ENCODE data around the gene SENP1. TPM values are rescaled to one million over a fixed set of nuclear protein-coding genes. Genes with fewer than 3 reads are reported as not detected.

Gene SENP1
- total RNA-seq, 1 experiment from 2014 or later = 23.0 TPM

GRCh38 chr12:48050174-48050573 lies 55.7 kb downstream of the SENP1 start:
- ChIA-PET CTCF (interaction anchor here (0.7 kb wide), 1 partner anchor 139 kb away, joined by 6 read pairs; no protein-coding TSS in a partner anchor), POLR2A (ENCODE audit: unreplicated experiment) (no interaction called here)
- Histone ChIP-seq H3K4me2 (no peak overlapping the region), H3F3A (ENCODE audit: insufficient read depth, low read depth) (peaks cover 20% of the 10 kb centered on the region; the same call in 1 of the 2 replicates), H4K20me1 (ENCODE audit: insufficient read depth) (no peaks in the 10 kb centered on the region), H3K9me2 (ENCODE audit: insufficient read depth) (no peaks in the 10 kb centered on the region; the same call in 1 of the 2 replicates), H3K4me3 (no peak overlapping the region), H3K27me3 (ENCODE audit: insufficient read depth, low read depth) (no peaks in the 10 kb centered on the region), H3K9me3 (ENCODE audit: insufficient read depth, low read depth) (peaks cover 6% of the 10 kb centered on the region; the same call in 1 of the 2 replicates), H3K36me3 (ENCODE audit: low read depth) (peaks cover 10% of the 10 kb centered on the region; the same call in 1 of the 2 replicates), H3K27ac (no peak overlapping the region), H3K79me2 (ENCODE audit: low read depth) (no peaks in the 10 kb centered on the region), H2AFZ (no peak overlapping the region), H3K4me1 (replicated peaks; ENCODE audit: insufficient read depth) (peaks cover 29% of the 10 kb centered on the region)
- no peak for TF ChIP-seq CTCF (conservative IDR thresholded peaks at IDR 0.05)
- TF ChIP-seq EZH2 (IDR thresholded peaks at IDR 0.05; ENCODE audit: low read depth) = no peak
- DNase-seq = no peak
- intact Hi-C loops (cut with micrococcal nuclease; ENCODE audit: unreplicated experiment) = no loop called here
- no TSS peak for BruUV-seq (replicated peaks)

- Histone ChIP-seq H3K27me3 (ENCODE audit: insufficient read depth, low read depth) (no peaks in the 10 kb centered on the region), H3K36me3 (ENCODE audit: low read depth) (peaks cover 10% of the 10 kb centered on the region; the same call in 1 of the 2 replicates), H3K27ac (0 out of 2 replicates have a peak overlapping the region, but pooled peaks have one; percentile 13), H3K4me2 (peak overlapping the region; percentile 30), H3K4me1 (replicated peaks; ENCODE audit: insufficient read depth) (peaks cover 29% of the 10 kb centered on the region), H4K20me1 (ENCODE audit: insufficient read depth) (no peaks in the 10 kb centered on the region), H3K9me2 (ENCODE audit: insufficient read depth) (no peaks in the 10 kb centered on the region), H3K79me2 (ENCODE audit: low read depth) (no peaks in the 10 kb centered on the region), H3K9me3 (ENCODE audit: insufficient read depth, low read depth) (peaks cover 6% of the 10 kb centered on the region; the same call in 1 of the 2 replicates), H3K4me3 (no peak overlapping the region), H3F3A (ENCODE audit: insufficient read depth, low read depth) (peaks cover 16% of the 10 kb centered on the region; the same call in 1 of the 2 replicates), H2AFZ (no peak overlapping the region)
- ChIA-PET POLR2A (ENCODE audit: unreplicated experiment) (no interaction called here), CTCF (interaction anchor here (0.6 kb wide), 1 partner anchor 238 kb away, joined by 3 read pairs; no protein-coding TSS in a partner anchor)
- TF ChIP-seq EZH2 (IDR thresholded peaks at IDR 0.05; ENCODE audit: low read depth) (no peak), CTCF (conservative IDR thresholded peaks at IDR 0.05) (no peak)
- intact Hi-C loops (cut with micrococcal nuclease; ENCODE audit: unreplicated experiment) = no loop called here
- BruUV-seq (replicated peaks) = no TSS peak
- DNase-seq = no peak
Observed at GRCh38 chr12:48045965-48046518, 59.8 kb downstream of the SENP1 start.

- TF ChIP-seq EZH2 (IDR thresholded peaks at IDR 0.05; ENCODE audit: low read depth) (no peak), CTCF (conservative IDR thresholded peaks at IDR 0.05) (no peak)
- peaks cover 29% of the 10 kb centered on the region for H3K4me1 ChIP-seq (replicated peaks; ENCODE audit: insufficient read depth)
- peaks cover 16% of the 10 kb centered on the region; the same call in 1 of the 2 replicates for H3F3A ChIP-seq (ENCODE audit: insufficient read depth, low read depth)
- peaks cover 10% of the 10 kb centered on the region; the same call in 1 of the 2 replicates for H3K36me3 ChIP-seq (ENCODE audit: low read depth)
- peaks cover 6% of the 10 kb centered on the region; the same call in 1 of the 2 replicates for H3K9me3 ChIP-seq (ENCODE audit: insufficient read depth, low read depth)
- no peak overlapping the region for H3K4me3 ChIP-seq
- H3K27ac ChIP-seq = 0 out of 2 replicates have a peak overlapping the region, but pooled peaks have one; percentile 13
- ChIA-PET CTCF (no interaction called here), POLR2A (ENCODE audit: unreplicated experiment) (interaction anchor here (0.6 kb wide), 1 partner anchor 1783 kb away, joined by 3 read pairs; the partner anchor contains the start of gene NCKAP5L)
- intact Hi-C loops (cut with micrococcal nuclease; ENCODE audit: unreplicated experiment) = no loop called here
- H4K20me1 ChIP-seq (ENCODE audit: insufficient read depth) = no peaks in the 10 kb centered on the region
- no TSS peak for BruUV-seq (replicated peaks)
- no peaks in the 10 kb centered on the region for H3K9me2 ChIP-seq (ENCODE audit: insufficient read depth)
- no peak overlapping the region for H2AFZ ChIP-seq
- no peak overlapping the region for H3K4me2 ChIP-seq
- H3K27me3 ChIP-seq (ENCODE audit: insufficient read depth, low read depth) = no peaks in the 10 kb centered on the region
- no peaks in the 10 kb centered on the region for H3K79me2 ChIP-seq (ENCODE audit: low read depth)
- DNase-seq = no peak
Observed at GRCh38 chr12:48045061-48045846, 60.6 kb downstream of the SENP1 start.
